A549 (cell line): ENCODE data around the gene ASF1B. TPM values are rescaled to one million over a fixed set of nuclear protein-coding genes. Genes with fewer than 3 reads are reported as not detected.

Experiments used
- ATAC-seq, 2 experiments: fragments of 200-7000 bp in 1 of 2; fragments of >200 bp in 1 of 2; cut with Nextera tagmentation in 1 of 2; cut with Tn5 transposase in 1 of 2; 3 replicates each; pipeline versions ENCODE4 v1.8.0 to v1.9.1; 2018 to 2020; ENCODE audit warnings: mild to moderate bottlenecking in 1 of 2, moderate library complexity in 1 of 2
- CTCF ChIA-PET: fragments of 300-600 bp; sonication (Branson Sonifier 250); formaldehyde crosslinking; extraction: SDS; loops from one replicate; lab custom pipeline; 2021; ENCODE audit warnings: antibody characterized with exemption, inconsistent platforms; lab: Yijun Ruan, JAX
- POLR2A ChIA-PET: fragments of 350-600 bp; formaldehyde crosslinking; extraction: SDS; loops from one replicate; lab custom pipeline; 2021; ENCODE audit warnings: antibody characterized with exemption, inconsistent platforms; lab: Yijun Ruan, JAX
- DNase-seq, 2 experiments: peaks; one replicate each; pipeline versions ENCODE4 v3.0.0 to v3.0.0-alpha.2; 2011 to 2016; ENCODE audit warnings: low read depth in 1 of 2, low spot score in 1 of 2
- FAIRE-seq: peaks from 2 replicates; lab custom pipeline; 2011; peaks lifted over from hg19 to GRCh38; lab: Jason Lieb, UNC
- H3K27ac ChIP-seq, 2 experiments: fragments of >200 bp; sonication (Bioruptor Twin); formaldehyde crosslinking; 3 replicates each; pipeline ENCODE4 v1.5.1; 2016 to 2017
- H3K4me1 ChIP-seq: fragments of >200 bp; sonication (Bioruptor Twin); formaldehyde crosslinking; 3 replicates; pipeline ENCODE4 v1.6.1; 2016
- H3K4me2 ChIP-seq: fragments of >200 bp; sonication (Bioruptor Twin); formaldehyde crosslinking; 3 replicates; pipeline ENCODE4 v1.6.1; 2016
- H3K4me3 ChIP-seq: fragments of >200 bp; sonication (Bioruptor Twin); formaldehyde crosslinking; 3 replicates; pipeline ENCODE4 v1.5.1; 2016
- H3K9me3 ChIP-seq: fragments of >200 bp; sonication (Bioruptor Twin); formaldehyde crosslinking; 3 replicates; pipeline ENCODE4 v1.6.1; 2016
- BHLHE40 ChIP-seq: IDR thresholded peaks from 2 replicates; pipeline ENCODE4 v1.6.1; 2012; ENCODE audit warnings: low read depth, low read length, inconsistent platforms
- CBX8 ChIP-seq: fragments of 200-600 bp; sonication (generic); IDR thresholded peaks from 2 replicates; pipeline ENCODE4 v1.6.1; 2016
- CEBPB ChIP-seq, 2 experiments: fragments of >200 bp in 1 of 2; sonication (Bioruptor Twin) in 1 of 2; formaldehyde crosslinking in 1 of 2; IDR thresholded peaks; 2 replicates each; pipeline ENCODE4 v1.6.1; 2012 to 2016
- EHF ChIP-seq: fragments of 250-450 bp; sonication (Bioruptor Pico); IDR thresholded peaks from 2 replicates; pipeline ENCODE4 v1.5.0; 2020; ENCODE audit warnings: mild to moderate bottlenecking
- EHMT2 ChIP-seq: fragments of 200-600 bp; sonication (generic); IDR thresholded peaks from 2 replicates; pipeline ENCODE4 v1.6.1; 2016; ENCODE audit warnings: antibody characterized with exemption, low read depth, mild to moderate bottlenecking, moderate library complexity
- EP300 ChIP-seq, 2 experiments: fragments of >200 bp; sonication (Bioruptor Twin); formaldehyde crosslinking; IDR thresholded peaks; 2 replicates in 1 of 2; 3 replicates in 1 of 2; pipeline ENCODE4 v1.6.1; 2016 to 2017
- ESRRA ChIP-seq: fragments of 150-350 bp; IDR thresholded peaks from 2 replicates; pipeline ENCODE4 v1.6.1; 2014; ENCODE audit warnings: mild to moderate bottlenecking, low read length, borderline replicate concordance
- FOSB ChIP-seq: fragments of 250-450 bp; sonication (Bioruptor Pico); IDR thresholded peaks from 2 replicates; pipeline ENCODE4 v1.5.0; 2020; ENCODE audit warnings: mild to moderate bottlenecking, moderate library complexity
- FOSL2 ChIP-seq, 2 experiments: fragments of 450-650 bp in 1 of 2; fragments of >200 bp in 1 of 2; sonication (Bioruptor Twin) in 1 of 2; formaldehyde crosslinking; IDR thresholded peaks; 2 replicates each; pipeline versions ENCODE4 v1.5.0 to v1.6.1; 2016 to 2020; ENCODE audit warnings: mild to moderate bottlenecking in 1 of 2, moderate library complexity in 1 of 2
- FOXS1 ChIP-seq: fragments of 250-450 bp; sonication (Bioruptor Pico); IDR thresholded peaks from 2 replicates; pipeline ENCODE4 v1.5.0; 2020; ENCODE audit warnings: mild to moderate bottlenecking, moderate library complexity
- GATA3 ChIP-seq: IDR thresholded peaks from 2 replicates; pipeline ENCODE4 v1.6.1; 2012; ENCODE audit warnings: borderline replicate concordance
- HEYL ChIP-seq: fragments of 250-450 bp; sonication (Bioruptor Pico); IDR thresholded peaks from 2 replicates; pipeline ENCODE4 v1.8.0; 2021; ENCODE audit warnings: mild to moderate bottlenecking, moderate library complexity
- HOXA7 ChIP-seq: fragments of 250-450 bp; sonication (Bioruptor Pico); IDR thresholded peaks from 2 replicates; pipeline ENCODE4 v1.5.0; 2020; ENCODE audit warnings: mild to moderate bottlenecking, moderate library complexity
- HOXB13 ChIP-seq: fragments of 250-450 bp; sonication (Bioruptor Pico); IDR thresholded peaks from 2 replicates; pipeline ENCODE4 v1.5.0; 2020; ENCODE audit warnings: low read depth, mild to moderate bottlenecking, moderate library complexity
- JUN ChIP-seq, 2 experiments: fragments of >200 bp; sonication (Bioruptor Twin); formaldehyde crosslinking; IDR thresholded peaks; 2 replicates in 1 of 2; 3 replicates in 1 of 2; pipeline ENCODE4 v1.6.1; 2016 to 2017
- JUNB ChIP-seq: fragments of >200 bp; sonication (Bioruptor Twin); formaldehyde crosslinking; IDR thresholded peaks from 2 replicates; pipeline ENCODE4 v1.6.1; 2016
- KDM1A ChIP-seq: fragments of 200-600 bp; sonication (generic); IDR thresholded peaks from 2 replicates; pipeline ENCODE4 v1.6.1; 2016; ENCODE audit warnings: low read depth, mild to moderate bottlenecking
- MAFK ChIP-seq: fragments of 450-650 bp; IDR thresholded peaks from 2 replicates; pipeline ENCODE4 v1.6.1; 2014; ENCODE audit not compliant: partially characterized antibody
- MAZ ChIP-seq: fragments of 150-350 bp; IDR thresholded peaks from 2 replicates; pipeline ENCODE4 v1.6.1; 2014; ENCODE audit warnings: antibody characterized with exemption, low read depth, low read length, borderline replicate concordance
- MYC ChIP-seq: IDR thresholded peaks from 2 replicates; pipeline ENCODE4 v1.6.1; 2012; ENCODE audit warnings: mild to moderate bottlenecking, inconsistent platforms, low read length, improper control_type of control experiment, borderline replicate concordance
- NR3C1 ChIP-seq: fragments of >200 bp; sonication (Bioruptor Twin); formaldehyde crosslinking; IDR thresholded peaks from 3 replicates; pipeline ENCODE4 v1.6.1; 2017
- PHF8 ChIP-seq: fragments of 200-600 bp; sonication (generic); IDR thresholded peaks from 2 replicates; pipeline ENCODE4 v1.6.1; 2016; ENCODE audit warnings: low read depth, mild to moderate bottlenecking, antibody characterized with exemption, moderate library complexity, borderline replicate concordance
- POLR2A ChIP-seq: IDR thresholded peaks from 2 replicates; pipeline ENCODE4 v1.6.1; 2012; ENCODE audit warnings: mild to moderate bottlenecking, low read length
- RCOR1 ChIP-seq: fragments of 150-350 bp; IDR thresholded peaks from 2 replicates; pipeline ENCODE4 v1.6.1; 2014; ENCODE audit warnings: antibody characterized with exemption, low read length, low read depth
- RFX5 ChIP-seq: fragments of 450-650 bp; IDR thresholded peaks from 2 replicates; pipeline ENCODE4 v1.7.1; 2014; ENCODE audit warnings: antibody characterized with exemption, mild to moderate bottlenecking, moderate library complexity
- TFCP2L1 ChIP-seq: fragments of 250-450 bp; sonication (Bioruptor Pico); IDR thresholded peaks from 2 replicates; pipeline ENCODE4 v1.5.0; 2021; ENCODE audit warnings: mild to moderate bottlenecking
- TP53 ChIP-seq: fragments of 250-450 bp; sonication (Bioruptor Pico); IDR thresholded peaks from 2 replicates; pipeline ENCODE4 v1.5.0; 2021; ENCODE audit warnings: mild to moderate bottlenecking, moderate library complexity
- ZNF302 ChIP-seq: fragments of 250-450 bp; sonication (Bioruptor Pico); IDR thresholded peaks from 2 replicates; pipeline ENCODE4 v1.9.0; 2021; ENCODE audit warnings: inconsistent platforms, mild to moderate bottlenecking, moderate library complexity
- WGBS: methylation state at CpG from one replicate; pipeline ENCODE4 v1.1.6; 2017; ENCODE audit errors: missing lambda C conversion rate; 5-methylcytosine and 5-hydroxymethylcytosine counted together
- polyA plus RNA-seq, 4 experiments: library from polyadenylated mRNA; depleted of rRNA in 3 of 4; stranded (reverse); fragments of >200 nt; fragmentation: RNase III in 1 of 4; extraction: RNeasy Plus Mini Kit Qiagen cat#74134 plus additional on column Dnase treatment in 1 of 4; gene quantifications; 2 replicates in 3 of 4; 3 replicates in 1 of 4; pipeline ENCODE4 v1.2.3, GENCODE V29; 2011 to 2017
- TF ChIP-seq, protein P1 (sequence below): fragments of 250-450 bp; sonication (Bioruptor Pico); IDR thresholded peaks from 2 replicates; pipeline ENCODE4 v1.5.0; 2021; ENCODE audit warnings: mild to moderate bottlenecking, moderate library complexity, borderline replicate concordance
- TF ChIP-seq, protein P2 (sequence below): IDR thresholded peaks from 2 replicates; pipeline ENCODE4 v1.6.1; 2012
- TF ChIP-seq, protein P3 (sequence below): IDR thresholded peaks from 2 replicates; pipeline ENCODE4 v1.6.1; 2012; ENCODE audit warnings: low read depth, borderline replicate concordance

The ASF1B gene
- polyA plus RNA-seq, 2 of the 4 experiments (the other 2 are of a cell fraction): 12.1 to 46.2 TPM

DNA sequence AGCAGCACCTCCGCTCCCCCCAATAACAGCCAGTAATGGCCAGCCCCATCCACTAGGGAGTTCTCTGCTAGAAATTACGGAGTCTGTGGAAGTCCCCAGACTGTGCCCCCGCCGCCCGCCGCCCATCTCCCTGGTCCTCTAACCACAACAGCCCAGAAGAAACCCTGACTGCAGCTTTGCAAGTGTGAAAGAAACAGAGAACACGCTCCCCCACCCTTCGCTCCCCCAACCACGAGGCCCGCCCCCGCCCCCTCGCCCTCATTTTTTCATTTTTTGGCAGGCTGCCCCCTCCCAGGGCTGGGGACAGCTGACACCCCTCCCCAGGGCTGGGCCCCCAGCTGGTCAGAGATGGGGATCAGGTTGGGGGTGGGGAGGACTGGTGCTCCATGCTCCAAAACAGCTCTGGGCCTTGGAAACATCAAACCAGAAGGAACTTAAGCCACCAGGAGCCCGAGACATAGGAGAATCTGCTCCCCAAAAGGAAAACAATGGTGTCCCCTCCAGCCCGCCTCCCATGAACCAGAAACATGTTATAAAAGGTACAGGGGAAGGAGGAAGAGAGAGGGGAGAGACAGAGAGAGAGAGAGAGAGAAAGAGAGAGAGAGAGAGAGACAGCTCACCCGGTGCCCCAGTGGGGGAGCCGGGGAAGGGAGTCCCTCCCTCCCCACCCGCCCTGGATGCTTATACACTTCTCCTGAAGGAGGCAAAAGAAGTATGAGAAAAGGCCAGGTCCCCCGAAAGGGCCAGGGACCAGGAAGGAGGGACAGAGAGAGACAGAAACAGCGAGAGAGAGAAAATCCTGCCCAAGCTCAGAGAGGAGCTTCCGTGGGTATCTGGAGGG, 29.8 kb upstream of the ASF1B start:
- no peak overlapping the region for H3K27ac ChIP-seq
- ATAC-seq (no peak), FAIRE-seq (no peak), DNase-seq (no peak)
- no peak for TF ChIP-seq NR3C1
- TF ChIP-seq EHF (CRISPR knock-in tag): no peak
- no peak for TF ChIP-seq CBX8
- no peak for TF ChIP-seq TP53 (CRISPR knock-in tag)
- TF ChIP-seq MAFK: no peak
- TF ChIP-seq GATA3: no peak
- no peak for TF ChIP-seq HEYL (CRISPR knock-in tag)
- no peak for TF ChIP-seq HOXB13 (CRISPR knock-in tag)
- no peak for TF ChIP-seq FOSB (CRISPR knock-in tag)
- no peak for TF ChIP-seq JUN (IDR thresholded peaks at IDR 0.05)
- no peak for TF ChIP-seq ESRRA
- TF ChIP-seq EP300 (IDR thresholded peaks at IDR 0.05): no peak
- TF ChIP-seq RCOR1: no peak
- TF ChIP-seq PHF8: no peak
- TF ChIP-seq HOXA7 (CRISPR knock-in tag): no peak
- TF ChIP-seq MYC: no peak
- H3K4me1 ChIP-seq: no peaks in the 10 kb centered on the region
- no peak overlapping the region for H3K4me2 ChIP-seq
- no peaks in the 10 kb centered on the region for H3K9me3 ChIP-seq
- CTCF ChIA-PET: interaction anchor here (1.6 kb wide), 3 partner anchors 15 to 34 kb away, joined by 3 to 5 read pairs (median 3); partner anchors contain the start of gene ASF1B
- no peak overlapping the region for H3K4me3 ChIP-seq
- 83% methylated on average over 14 of the region's 20 CpGs for WGBS
- POLR2A ChIA-PET: no interaction called here

DNA sequence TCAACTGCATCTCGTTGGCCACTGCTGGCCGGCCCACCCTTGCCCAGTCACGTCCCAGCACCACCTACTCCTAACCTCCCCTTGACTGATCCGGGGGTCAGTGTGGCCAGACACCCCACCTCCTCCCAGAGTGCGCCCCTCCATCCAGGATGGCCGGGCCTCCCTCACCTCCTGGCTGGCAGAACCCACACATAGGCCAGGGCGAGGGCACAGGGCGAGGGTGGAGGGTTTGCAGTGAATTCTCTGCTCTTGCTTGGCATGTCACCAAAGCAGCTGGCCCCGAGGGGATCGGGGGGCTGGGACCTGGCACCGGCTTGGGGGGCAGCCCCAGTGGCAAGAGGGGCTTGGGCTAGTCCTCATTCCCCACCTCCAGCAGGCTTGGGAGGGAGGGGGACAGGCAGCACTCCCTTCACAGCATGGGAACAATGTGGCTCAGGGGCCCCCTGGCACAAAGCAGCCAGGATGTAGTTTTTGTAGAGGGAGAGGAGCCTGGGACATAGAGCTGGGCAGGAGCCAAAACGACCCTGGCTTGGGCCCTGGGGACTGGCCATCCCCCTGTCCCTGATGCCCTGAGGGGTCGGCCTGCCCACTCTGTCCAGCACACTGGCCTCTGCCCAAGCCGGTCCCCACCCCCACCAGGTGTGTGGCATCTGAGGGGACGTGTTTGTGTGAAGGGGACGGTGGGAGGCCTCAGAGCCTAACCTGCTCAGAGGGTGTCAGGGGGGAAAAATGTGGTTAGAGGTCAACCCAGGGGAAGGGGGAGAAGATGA, 28.5 kb upstream of the ASF1B start:
- WGBS: 68% methylated on average over 8 of the region's 16 CpGs
- DNase-seq: no peak
- no peaks in the 10 kb centered on the region for H3K4me1 ChIP-seq
- H3K4me2 ChIP-seq: no peak overlapping the region
- TF ChIP-seq NR3C1: no peak
- TF ChIP-seq, protein P1, sequence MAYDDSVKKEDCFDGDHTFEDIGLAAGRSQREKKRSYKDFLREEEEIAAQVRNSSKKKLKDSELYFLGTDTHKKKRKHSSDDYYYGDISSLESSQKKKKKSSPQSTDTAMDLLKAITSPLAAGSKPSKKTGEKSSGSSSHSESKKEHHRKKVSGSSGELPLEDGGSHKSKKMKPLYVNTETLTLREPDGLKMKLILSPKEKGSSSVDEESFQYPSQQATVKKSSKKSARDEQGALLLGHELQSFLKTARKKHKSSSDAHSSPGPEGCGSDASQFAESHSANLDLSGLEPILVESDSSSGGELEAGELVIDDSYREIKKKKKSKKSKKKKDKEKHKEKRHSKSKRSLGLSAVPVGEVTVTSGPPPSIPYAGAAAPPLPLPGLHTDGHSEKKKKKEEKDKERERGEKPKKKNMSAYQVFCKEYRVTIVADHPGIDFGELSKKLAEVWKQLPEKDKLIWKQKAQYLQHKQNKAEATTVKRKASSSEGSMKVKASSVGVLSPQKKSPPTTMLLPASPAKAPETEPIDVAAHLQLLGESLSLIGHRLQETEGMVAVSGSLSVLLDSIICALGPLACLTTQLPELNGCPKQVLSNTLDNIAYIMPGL (CRISPR knock-in tag): no peak
- ATAC-seq: no peak
- ChIA-PET POLR2A (no interaction called here), CTCF (interaction anchor here (1.6 kb wide), 1 partner anchor 14 kb away, joined by 3 read pairs; no protein-coding TSS in a partner anchor)
- no peaks in the 10 kb centered on the region for H3K9me3 ChIP-seq
- H3K4me3 ChIP-seq: no peak overlapping the region
- FAIRE-seq: no peak
- no peak overlapping the region for H3K27ac ChIP-seq

DNA sequence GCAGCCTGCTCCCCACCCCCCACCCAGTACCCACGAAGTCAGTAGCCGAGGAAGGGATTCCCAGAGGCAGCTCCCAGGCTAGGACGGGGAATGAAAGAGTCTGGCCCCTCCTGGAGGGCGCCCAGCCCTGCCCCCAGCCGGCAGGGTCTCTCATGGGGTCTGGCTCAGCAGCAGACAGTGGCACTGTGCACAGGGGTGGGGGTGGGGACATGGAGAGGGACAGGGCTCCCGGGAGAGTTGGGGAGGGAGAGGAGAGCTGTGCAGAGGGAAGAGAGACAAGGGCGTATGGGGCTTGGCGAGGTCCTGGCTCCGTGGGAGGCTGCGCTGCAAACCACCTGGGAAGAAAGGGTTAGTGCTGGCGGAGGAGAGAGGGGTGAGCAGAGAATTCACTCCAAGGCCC, 27.7 kb upstream of the ASF1B start:
- Histone ChIP-seq H3K4me1 (no peaks in the 10 kb centered on the region), H3K27ac (no peak overlapping the region), H3K4me2 (no peak overlapping the region), H3K9me3 (no peaks in the 10 kb centered on the region), H3K4me3 (no peak overlapping the region)
- CTCF ChIA-PET: interaction anchor here (0.7 kb wide), 1 partner anchor 19 kb away, joined by 5 read pairs; no protein-coding TSS in a partner anchor
- no peak for ATAC-seq
- WGBS: 96% methylated on average over 4 of the region's 11 CpGs
- no peak for DNase-seq
- POLR2A ChIA-PET: no interaction called here
- FAIRE-seq: no peak
- TF ChIP-seq KDM1A: no peak
- no peak for TF ChIP-seq CEBPB (IDR thresholded peaks at IDR 0.05)
- TF ChIP-seq JUNB: no peak
- no peak for TF ChIP-seq EHMT2
- no peak for TF ChIP-seq BHLHE40
- no peak for TF ChIP-seq ZNF302
- no peak for TF ChIP-seq JUN (IDR thresholded peaks at IDR 0.05)
- TF ChIP-seq POLR2A: no peak
- TF ChIP-seq HOXA7 (CRISPR knock-in tag): no peak
- TF ChIP-seq TFCP2L1 (CRISPR knock-in tag): no peak
- TF ChIP-seq, protein P2, sequence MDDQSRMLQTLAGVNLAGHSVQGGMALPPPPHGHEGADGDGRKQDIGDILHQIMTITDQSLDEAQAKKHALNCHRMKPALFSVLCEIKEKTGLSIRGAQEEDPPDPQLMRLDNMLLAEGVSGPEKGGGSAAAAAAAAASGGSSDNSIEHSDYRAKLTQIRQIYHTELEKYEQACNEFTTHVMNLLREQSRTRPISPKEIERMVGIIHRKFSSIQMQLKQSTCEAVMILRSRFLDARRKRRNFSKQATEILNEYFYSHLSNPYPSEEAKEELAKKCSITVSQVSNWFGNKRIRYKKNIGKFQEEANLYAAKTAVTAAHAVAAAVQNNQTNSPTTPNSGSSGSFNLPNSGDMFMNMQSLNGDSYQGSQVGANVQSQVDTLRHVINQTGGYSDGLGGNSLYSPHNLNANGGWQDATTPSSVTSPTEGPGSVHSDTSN: no peak
- no peak for TF ChIP-seq MAZ
- TF ChIP-seq RFX5: no peak
- TF ChIP-seq HOXB13 (CRISPR knock-in tag): no peak
- TF ChIP-seq, protein P3, sequence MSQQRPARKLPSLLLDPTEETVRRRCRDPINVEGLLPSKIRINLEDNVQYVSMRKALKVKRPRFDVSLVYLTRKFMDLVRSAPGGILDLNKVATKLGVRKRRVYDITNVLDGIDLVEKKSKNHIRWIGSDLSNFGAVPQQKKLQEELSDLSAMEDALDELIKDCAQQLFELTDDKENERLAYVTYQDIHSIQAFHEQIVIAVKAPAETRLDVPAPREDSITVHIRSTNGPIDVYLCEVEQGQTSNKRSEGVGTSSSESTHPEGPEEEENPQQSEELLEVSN: no peak
- no peak for TF ChIP-seq FOSL2 (IDR thresholded peaks at IDR 0.05)
- TF ChIP-seq FOSL2 (CRISPR knock-in tag; IDR thresholded peaks at IDR 0.05): no peak
- TF ChIP-seq FOXS1 (CRISPR knock-in tag): no peak
